Stimulated activated naive CD8-positive, alpha-beta T cell treated with anti-CD3 and anti-CD28 coated beads, Interleukin-15, amount 100 ng/mL, for 72 hours (primary cell): ENCODE results near the gene EIPR1.

ENCODE experiments used
- ATAC-seq: fragments of 150-1000 bp; cut with Tn5 transposase; 2 replicates; pipeline ENCODE4 v1.10.0; 2021; ENCODE audit warnings: mild to moderate bottlenecking, moderate library complexity
- DNase-seq, 2 donors: peaks; one replicate each; pipeline ENCODE4 v3.0.0; 2021 to 2022
- H3K27ac Mint-ChIP-seq, 2 donors: one replicate each; pipeline ENCODE4 v1.8.0; 2022; ENCODE audit warnings: mild to moderate bottlenecking in 2 of 2, mixed read lengths in 2 of 2, moderate library complexity in 2 of 2
- H3K27me3 Mint-ChIP-seq: one replicate; pipeline ENCODE4 v1.8.0; 2022; ENCODE audit warnings: mixed read lengths
- H3K4me1 Mint-ChIP-seq: one replicate; pipeline ENCODE4 v1.8.0; 2022; ENCODE audit warnings: mild to moderate bottlenecking, mixed read lengths
- H3K4me3 Mint-ChIP-seq, 2 donors: one replicate each; pipeline ENCODE4 v1.8.0; 2022; ENCODE audit warnings: mild to moderate bottlenecking in 2 of 2, mixed read lengths in 2 of 2, moderate library complexity in 1 of 2
- H3K9me3 Mint-ChIP-seq, 2 donors: one replicate each; pipeline ENCODE4 v1.8.0; 2022; ENCODE audit warnings: mixed read lengths in 2 of 2

The EIPR1 gene

GRCh38 chr2:3272761-3273160 lies 104.9 kb downstream of the EIPR1 start:
- Mint-ChIP-seq H3K27ac (no peak overlapping the region), H3K4me1 (no peaks in the 10 kb centered on the region), H3K4me3 (no peak overlapping the region), H3K9me3 (peaks cover 22 to 40% of the 10 kb centered on the region in 2 donors), H3K27me3 (no peaks in the 10 kb centered on the region)
- DNase-seq (no peak), ATAC-seq (peak; percentile 57)

GRCh38 chr2:3270095-3270478 lies 107.5 kb downstream of the EIPR1 start:
- Mint-ChIP-seq H3K27ac (no peak overlapping the region), H3K4me3 (no peak overlapping the region), H3K4me1 (no peaks in the 10 kb centered on the region), H3K9me3 (peaks cover 17 to 22% of the 10 kb centered on the region in 2 donors), H3K27me3 (no peaks in the 10 kb centered on the region)
- DNase-seq (no peak), ATAC-seq (no peak)

DNA sequence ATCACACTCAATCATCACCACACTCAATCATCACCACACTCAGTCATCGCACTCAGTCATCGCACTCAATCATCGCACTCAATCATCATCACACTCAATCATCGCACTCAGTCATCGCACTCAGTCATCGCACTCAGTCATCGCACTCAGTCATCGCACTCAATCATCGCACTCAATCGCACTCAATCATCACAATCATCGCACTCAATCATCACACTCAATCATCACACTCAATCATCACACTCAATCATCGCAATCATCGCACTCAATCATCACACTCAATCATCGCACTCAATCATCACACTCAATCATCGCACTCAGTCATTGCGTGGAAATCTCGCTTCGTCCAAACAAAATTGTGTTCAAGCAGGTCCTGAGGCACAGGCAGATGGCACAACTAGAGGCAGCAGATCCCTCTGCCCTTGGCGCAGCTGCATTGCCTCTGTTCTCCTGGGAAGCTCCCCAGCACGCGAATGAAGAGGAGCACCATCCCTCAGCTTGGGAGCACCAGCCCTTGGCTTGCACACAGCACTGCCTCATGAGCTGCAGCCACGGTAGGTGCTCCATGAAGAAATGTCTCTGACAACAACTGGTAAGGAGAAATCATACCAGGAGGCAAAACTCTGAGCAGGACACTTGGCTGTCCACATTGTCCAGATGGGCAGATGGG lies 108.1 kb downstream of the EIPR1 start:
- no peaks in the 10 kb centered on the region for H3K4me1 Mint-ChIP-seq
- no peaks in the 10 kb centered on the region for H3K27me3 Mint-ChIP-seq
- H3K27ac Mint-ChIP-seq: no peak overlapping the region
- H3K4me3 Mint-ChIP-seq: no peak overlapping the region
- no peak for DNase-seq
- peaks cover 12 to 22% of the 10 kb centered on the region in 2 donors for H3K9me3 Mint-ChIP-seq
- ATAC-seq: no peak

GRCh38 chr2:3268705-3269029 lies 109.0 kb downstream of the EIPR1 start:
- no peak overlapping the region for H3K4me3 Mint-ChIP-seq
- no peak for DNase-seq
- H3K4me1 Mint-ChIP-seq: no peaks in the 10 kb centered on the region
- H3K9me3 Mint-ChIP-seq: peaks cover 4 to 16% of the 10 kb centered on the region in 2 donors
- no peaks in the 10 kb centered on the region for H3K27me3 Mint-ChIP-seq
- no peak for ATAC-seq
- H3K27ac Mint-ChIP-seq: no peak overlapping the region

DNA sequence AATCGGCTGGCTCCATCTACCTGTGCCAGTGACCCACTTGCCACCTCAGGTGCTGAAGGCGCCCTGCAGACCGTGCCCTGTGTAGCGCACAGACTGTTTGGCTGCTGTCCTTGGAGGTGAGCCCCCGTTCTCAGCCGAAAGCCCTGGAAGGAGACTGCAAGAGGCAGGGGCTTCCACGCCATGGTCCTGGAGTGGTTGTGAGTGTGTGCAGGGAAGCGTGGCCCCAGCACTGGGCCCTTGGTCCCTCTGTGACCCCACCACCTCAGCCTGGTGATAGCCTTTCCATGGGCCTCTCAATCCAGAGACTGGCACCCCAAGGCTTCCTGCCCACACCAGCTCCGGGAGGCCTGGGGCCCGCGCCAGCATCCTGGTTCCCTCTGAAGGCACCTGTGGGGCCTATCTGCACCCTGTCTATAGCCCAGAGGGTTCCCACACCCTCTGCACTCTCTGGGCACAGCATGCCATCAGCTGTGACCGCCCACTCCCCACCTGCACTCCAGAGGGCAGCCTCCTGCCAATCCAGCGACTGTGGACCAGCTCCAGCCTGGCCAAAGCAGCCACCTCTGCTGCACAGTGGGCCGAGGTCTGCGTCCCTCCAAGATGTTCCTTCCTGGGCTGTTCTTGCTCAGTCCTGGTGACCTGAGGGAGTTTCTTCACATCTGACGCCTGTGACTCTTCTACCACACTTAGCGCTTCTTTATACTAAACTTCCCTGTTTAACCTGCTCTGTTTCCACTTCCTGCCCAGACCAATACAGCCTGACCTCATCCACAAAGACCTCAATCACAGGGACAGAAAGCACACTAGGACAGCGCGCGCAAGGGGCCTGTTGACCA lies 109.5 kb downstream of the EIPR1 start:
- peaks cover 0 to 13% of the 10 kb centered on the region in 2 donors for H3K9me3 Mint-ChIP-seq
- no peaks in the 10 kb centered on the region for H3K27me3 Mint-ChIP-seq
- ATAC-seq (peak; percentile 40), DNase-seq (no peak)
- H3K27ac Mint-ChIP-seq: no peak overlapping the region
- H3K4me3 Mint-ChIP-seq: no peak overlapping the region
- peaks cover under 1% of the 10 kb centered on the region for H3K4me1 Mint-ChIP-seq

- Mint-ChIP-seq H3K4me3 (no peak overlapping the region), H3K4me1 (peaks cover 6% of the 10 kb centered on the region), H3K9me3 (peaks cover 0 to 4% of the 10 kb centered on the region in 2 donors), H3K27me3 (no peaks in the 10 kb centered on the region), H3K27ac (no peak overlapping the region)
- ATAC-seq (no peak), DNase-seq (no peak)
Measured at GRCh38 chr2:3266925-3267867, 110.4 kb downstream of the EIPR1 start.

GRCh38 chr2:3265981-3266924 lies 111.4 kb downstream of the EIPR1 start:
- no peak for DNase-seq
- Mint-ChIP-seq H3K27me3 (no peaks in the 10 kb centered on the region), H3K9me3 (no peaks in the 10 kb centered on the region), H3K4me1 (peaks cover 6% of the 10 kb centered on the region), H3K27ac (peak overlapping the region in 1 of 2 donors; percentile 31), H3K4me3 (no peak overlapping the region)
- no peak for ATAC-seq

GRCh38 chr2:3265471-3265870 lies 112.1 kb downstream of the EIPR1 start:
- Mint-ChIP-seq H3K27ac (peak overlapping the region; percentile 31 to 86), H3K27me3 (no peaks in the 10 kb centered on the region), H3K4me3 (no peak overlapping the region), H3K4me1 (peaks cover 6% of the 10 kb centered on the region), H3K9me3 (no peaks in the 10 kb centered on the region)
- no peak for DNase-seq
- ATAC-seq: no peak

DNA sequence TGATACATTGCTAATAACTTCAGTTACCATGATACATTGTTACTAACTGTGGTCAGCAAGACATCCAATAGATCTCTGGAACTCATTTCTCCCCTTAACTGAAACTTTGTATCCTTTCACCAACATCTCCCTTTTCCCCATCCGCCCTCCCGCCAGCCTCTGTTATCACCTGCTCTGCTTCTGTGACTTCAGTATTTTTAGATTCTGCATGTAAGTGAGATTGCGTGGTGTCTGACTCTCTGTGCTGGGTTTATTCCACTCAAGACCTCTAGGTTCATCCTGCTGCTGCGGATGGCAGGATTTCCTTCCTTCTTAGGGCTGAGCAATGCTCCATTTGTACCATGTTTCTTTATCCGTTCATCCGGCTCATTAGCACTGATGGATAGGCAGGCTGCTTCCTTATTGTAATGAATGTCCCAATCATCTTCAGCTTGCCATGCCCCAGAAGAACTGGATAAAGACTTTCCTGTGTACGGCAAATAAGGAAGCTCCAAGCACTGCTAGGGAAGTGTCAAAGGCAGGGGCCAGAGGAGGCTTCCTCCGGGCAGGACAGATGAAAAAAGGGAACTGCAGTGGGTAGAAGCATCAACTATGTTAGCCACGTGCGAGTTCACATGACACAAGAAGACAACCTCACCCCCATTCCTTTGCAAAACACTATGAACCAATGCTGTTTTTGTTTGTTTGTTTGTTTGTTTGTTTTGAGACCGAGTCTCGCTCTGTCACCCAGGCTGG lies 113.4 kb downstream of the EIPR1 start:
- ATAC-seq (no peak), DNase-seq (no peak)
- Mint-ChIP-seq H3K4me3 (no peak overlapping the region), H3K27me3 (no peaks in the 10 kb centered on the region), H3K9me3 (no peaks in the 10 kb centered on the region), H3K4me1 (peaks cover 12% of the 10 kb centered on the region), H3K27ac (no peak overlapping the region)

DNA sequence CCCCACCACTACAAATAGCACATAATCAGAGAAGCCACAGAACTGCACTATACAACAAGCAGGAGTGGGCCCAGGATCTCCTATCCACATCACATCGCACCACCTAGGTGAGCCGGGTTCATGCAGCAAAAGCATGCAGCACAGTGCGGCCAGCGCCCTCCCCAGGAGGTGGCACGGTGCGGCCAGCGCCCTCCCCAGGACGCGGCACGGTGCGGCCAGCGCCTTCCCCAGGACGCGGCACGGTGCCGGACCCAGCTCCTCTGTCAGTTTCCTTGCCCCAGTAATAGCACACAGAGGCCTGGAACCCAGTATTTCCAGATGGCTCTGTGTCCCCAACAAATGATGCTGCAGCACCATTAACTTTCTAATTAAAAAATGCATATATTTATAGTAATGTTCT lies 114.1 kb downstream of the EIPR1 start:
- DNase-seq (no peak), ATAC-seq (peak; percentile 39)
- Mint-ChIP-seq H3K27ac (no peak overlapping the region), H3K9me3 (no peaks in the 10 kb centered on the region), H3K27me3 (no peaks in the 10 kb centered on the region), H3K4me3 (no peak overlapping the region), H3K4me1 (peaks cover 18% of the 10 kb centered on the region)

- no peaks in the 10 kb centered on the region for H3K9me3 Mint-ChIP-seq
- ATAC-seq: no peak
- H3K4me1 Mint-ChIP-seq: peaks cover 18% of the 10 kb centered on the region
- H3K27ac Mint-ChIP-seq: peak overlapping the region in 1 of 2 donors; percentile 50
- no peak for DNase-seq
- H3K27me3 Mint-ChIP-seq: no peaks in the 10 kb centered on the region
- no peak overlapping the region for H3K4me3 Mint-ChIP-seq
Measured at GRCh38 chr2:3262437-3263388, 114.9 kb downstream of the EIPR1 start.

DNA sequence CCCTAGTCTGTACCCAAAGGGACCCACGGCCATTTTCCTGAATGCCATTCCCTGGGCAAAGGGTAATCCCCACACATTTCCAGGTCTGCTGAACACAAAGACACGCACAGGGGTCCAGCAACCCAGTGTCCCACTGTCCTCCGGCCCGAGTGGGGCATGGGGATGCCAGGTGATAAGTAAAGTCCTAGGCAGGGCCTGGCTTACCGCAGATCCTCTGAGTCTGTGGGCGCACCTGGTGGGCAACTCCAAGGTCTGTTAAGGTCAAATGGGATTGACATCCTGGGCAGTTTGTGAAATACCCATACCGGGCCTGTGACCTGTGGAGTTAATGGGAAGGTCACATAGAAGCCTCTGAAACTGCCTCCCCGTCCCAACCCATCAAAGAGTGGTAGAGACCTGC lies 116.1 kb downstream of the EIPR1 start:
- no peak for DNase-seq
- Mint-ChIP-seq H3K4me3 (no peak overlapping the region), H3K27me3 (no peaks in the 10 kb centered on the region), H3K4me1 (peaks cover 18% of the 10 kb centered on the region), H3K9me3 (no peaks in the 10 kb centered on the region), H3K27ac (no peak overlapping the region)
- ATAC-seq: no peak

- Mint-ChIP-seq H3K27ac (no peak overlapping the region), H3K27me3 (no peaks in the 10 kb centered on the region), H3K4me1 (peaks cover 18% of the 10 kb centered on the region), H3K9me3 (no peaks in the 10 kb centered on the region), H3K4me3 (no peak overlapping the region)
- no peak for ATAC-seq
- DNase-seq: no peak
Measured at GRCh38 chr2:3260959-3261358, 116.7 kb downstream of the EIPR1 start.
